Activated naive CD4-positive, alpha-beta T cell treated with anti-CD3 and anti-CD28 coated beads, Interleukin-2, amount 10 ng/mL, durations not matched to agents 7 days and 5 days (primary cell): ENCODE data around the gene RAB6B.

Experiments
- CTCF ChIA-PET: fragments of 350-600 bp; sonication (Branson Sonifier 250); formaldehyde crosslinking; loops from one replicate; lab custom pipeline; 2021; ENCODE audit warnings: antibody characterized with exemption; lab: Charles Lee
- DNase-seq: peaks from one replicate; pipeline ENCODE4 v3.0.0-alpha.2; 2020
- H3K27ac Mint-ChIP-seq: one replicate; pipeline ENCODE4 v1.8.0; 2021; ENCODE audit warnings: mild to moderate bottlenecking, moderate library complexity, mixed read lengths
- H3K27me3 Mint-ChIP-seq: one replicate; pipeline ENCODE4 v1.8.0; 2021; ENCODE audit warnings: mild to moderate bottlenecking, mixed read lengths
- H3K36me3 Mint-ChIP-seq: one replicate; pipeline ENCODE4 v1.8.0; 2021; ENCODE audit warnings: mixed read lengths
- H3K4me1 Mint-ChIP-seq: one replicate; pipeline ENCODE4 v1.8.0; 2021; ENCODE audit warnings: mixed read lengths
- H3K4me3 Mint-ChIP-seq: one replicate; pipeline ENCODE4 v1.8.0; 2021; ENCODE audit warnings: mild to moderate bottlenecking, moderate library complexity, mixed read lengths
- H3K9me3 Mint-ChIP-seq: one replicate; pipeline ENCODE4 v1.8.0; 2021; ENCODE audit warnings: mixed read lengths

Gene RAB6B

DNA sequence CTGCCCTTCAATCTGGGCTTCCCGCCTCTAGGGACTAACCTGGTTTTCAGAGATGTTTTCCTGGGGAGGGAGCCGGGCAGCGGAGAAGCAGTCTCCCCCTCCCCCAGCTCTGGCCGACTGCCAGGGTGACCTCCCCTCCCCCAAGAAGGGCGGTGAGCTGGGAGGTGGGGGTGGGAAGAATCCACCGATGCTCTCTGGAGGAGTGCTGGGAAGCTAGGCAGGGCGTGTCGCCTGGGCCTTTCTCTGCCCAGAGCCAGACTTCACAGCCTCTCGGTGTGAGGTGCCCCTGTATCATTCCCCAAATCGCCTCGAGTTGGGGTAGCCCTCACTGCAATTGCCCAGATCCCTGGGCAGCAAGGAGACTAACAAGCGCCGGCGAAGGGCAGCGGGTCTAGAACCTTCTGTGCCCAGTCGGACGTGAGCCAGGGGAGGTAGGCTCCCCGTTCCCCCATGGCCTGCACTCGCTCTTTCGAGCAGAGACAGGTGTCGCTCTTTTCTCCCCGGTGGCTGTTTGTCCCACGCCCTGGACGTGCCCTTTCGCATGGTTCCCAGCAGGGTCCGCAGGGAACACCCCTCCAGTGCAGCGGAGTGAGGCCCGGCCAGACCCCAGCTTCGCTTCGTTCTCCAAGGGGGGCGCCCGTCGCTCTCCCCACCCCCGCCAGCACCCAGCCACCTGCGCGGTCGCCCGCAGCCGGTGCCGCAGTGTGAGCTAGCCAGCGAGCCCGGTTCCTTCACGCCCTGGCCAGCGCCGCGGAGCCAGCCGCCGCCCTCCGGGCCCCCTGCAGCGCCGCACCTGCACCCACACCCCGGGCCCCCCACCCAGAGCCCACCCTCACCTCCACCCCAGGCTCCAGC, 1.1 kb downstream of the RAB6B start:
- CTCF ChIA-PET: interaction anchor here (1.4 kb wide), 1 partner anchor 34 kb away, joined by 4 read pairs; no protein-coding TSS in a partner anchor
- Mint-ChIP-seq H3K27ac (no peak overlapping the region), H3K27me3 (peaks cover 84% of the 10 kb centered on the region), H3K4me3 (no peak overlapping the region), H3K9me3 (no peaks in the 10 kb centered on the region), H3K4me1 (peaks cover 4% of the 10 kb centered on the region), H3K36me3 (no peaks in the 10 kb centered on the region)
- DNase-seq: no peak

DNA sequence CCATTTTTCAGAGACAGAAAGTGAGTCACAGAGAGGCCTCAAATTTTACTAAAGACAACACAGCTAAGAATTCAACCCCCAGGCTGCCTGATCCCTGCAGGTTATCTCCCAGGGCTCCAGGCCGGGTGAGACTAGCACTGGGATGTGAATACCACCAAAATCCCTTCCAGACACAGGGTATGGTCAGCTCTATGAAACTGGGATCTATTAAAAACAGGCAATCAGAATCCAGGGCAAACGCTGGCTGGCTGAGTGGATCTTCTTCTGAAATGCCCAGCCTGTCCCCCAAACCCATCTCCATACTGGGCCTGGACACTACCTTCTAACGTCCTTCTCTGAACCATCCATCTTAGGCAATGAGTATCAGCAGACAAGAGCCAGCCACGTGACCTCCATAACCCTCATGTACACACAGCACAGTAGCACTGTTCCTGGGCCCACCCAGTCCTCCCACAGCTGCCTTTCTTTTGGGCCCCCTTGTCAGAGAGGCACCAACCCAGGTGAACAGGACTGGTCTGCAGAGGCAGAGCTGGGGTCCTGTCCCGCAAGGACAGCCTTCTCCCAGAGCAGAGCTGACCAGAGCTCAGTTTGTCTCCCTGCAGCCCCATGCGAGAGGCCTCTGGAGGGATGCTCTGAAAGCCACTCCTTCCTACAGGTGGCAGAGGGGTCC, 1.9 kb downstream of the RAB6B start:
- CTCF ChIA-PET: interaction anchor here (1.4 kb wide), 1 partner anchor 35 kb away, joined by 4 read pairs; no protein-coding TSS in a partner anchor
- Mint-ChIP-seq H3K36me3 (no peaks in the 10 kb centered on the region), H3K9me3 (no peaks in the 10 kb centered on the region), H3K27ac (no peak overlapping the region), H3K4me1 (peaks cover 4% of the 10 kb centered on the region), H3K4me3 (no peak overlapping the region), H3K27me3 (peaks cover 87% of the 10 kb centered on the region)
- DNase-seq: no peak

DNA sequence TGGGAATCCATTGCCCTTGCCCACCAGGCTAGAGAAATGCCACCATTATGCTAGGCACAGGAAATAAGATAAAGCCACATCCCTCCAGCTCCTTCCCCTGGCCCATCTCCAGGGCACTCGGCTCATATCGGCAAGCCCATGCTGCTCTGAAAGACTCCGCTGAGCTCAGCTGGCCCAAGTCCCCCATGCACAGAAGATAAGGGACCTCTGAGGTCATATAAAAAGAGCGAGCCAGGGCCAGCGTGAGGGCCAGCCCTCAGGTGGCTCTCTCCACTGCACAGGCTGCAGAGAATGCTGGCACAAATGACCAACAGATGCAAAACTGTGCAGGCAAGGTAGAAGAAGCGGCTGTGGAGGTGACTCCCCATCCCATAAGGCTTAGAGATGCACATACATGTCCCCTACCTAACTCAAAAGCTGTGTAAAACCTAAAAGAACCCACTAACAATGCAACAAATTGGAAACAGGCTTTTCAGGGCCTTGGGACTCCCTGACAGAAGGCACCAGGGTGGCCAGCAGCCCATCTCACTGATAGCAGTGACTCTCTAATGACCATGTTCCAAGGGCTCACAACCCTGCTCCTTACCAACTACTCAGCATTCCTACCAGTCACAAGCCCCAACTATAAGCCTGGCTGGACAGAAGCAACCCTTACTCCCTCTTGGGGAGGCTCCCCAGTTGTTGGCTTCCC, 3.0 kb downstream of the RAB6B start:
- Mint-ChIP-seq H3K27me3 (peaks cover 86% of the 10 kb centered on the region), H3K9me3 (no peaks in the 10 kb centered on the region), H3K4me1 (peaks cover 4% of the 10 kb centered on the region), H3K4me3 (no peak overlapping the region), H3K36me3 (no peaks in the 10 kb centered on the region), H3K27ac (no peak overlapping the region)
- DNase-seq: no peak
- CTCF ChIA-PET: interaction anchor here (1.4 kb wide), 1 partner anchor 36 kb away, joined by 4 read pairs; no protein-coding TSS in a partner anchor

DNA sequence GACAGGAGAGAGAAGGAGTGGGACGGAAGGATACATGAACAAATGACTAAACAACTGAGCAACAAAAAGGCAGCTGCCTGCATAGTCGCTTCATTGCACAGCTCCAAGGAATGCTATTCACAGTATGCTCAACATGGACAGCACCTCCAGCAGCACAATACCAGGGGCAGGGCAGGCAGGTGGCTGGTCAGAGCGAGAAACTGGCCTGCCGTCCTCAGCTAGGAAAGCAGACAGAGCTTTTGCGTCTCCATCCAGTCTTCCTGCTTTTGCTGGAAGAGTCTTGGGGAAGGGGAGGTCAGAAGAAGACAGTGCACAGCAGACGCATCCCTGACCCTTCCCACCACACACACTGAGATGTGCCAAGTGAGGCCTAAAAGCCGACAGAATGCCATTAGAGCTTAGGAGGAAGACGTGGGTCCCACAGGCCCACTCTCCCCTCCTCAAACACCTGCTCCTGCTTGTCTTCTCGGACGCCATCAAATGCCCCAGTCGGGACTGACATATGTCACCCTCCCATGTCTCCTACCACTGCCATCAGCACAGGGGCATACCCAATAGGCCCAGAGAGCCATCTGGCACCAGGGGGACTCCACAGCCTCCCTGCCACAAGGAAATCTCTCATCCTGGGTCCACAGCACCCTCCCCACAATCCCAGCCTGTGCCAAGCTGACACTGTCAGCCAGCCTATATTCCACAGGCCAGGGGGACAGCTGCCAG, 3.9 kb downstream of the RAB6B start:
- no peaks in the 10 kb centered on the region for H3K9me3 Mint-ChIP-seq
- H3K36me3 Mint-ChIP-seq: no peaks in the 10 kb centered on the region

DNA sequence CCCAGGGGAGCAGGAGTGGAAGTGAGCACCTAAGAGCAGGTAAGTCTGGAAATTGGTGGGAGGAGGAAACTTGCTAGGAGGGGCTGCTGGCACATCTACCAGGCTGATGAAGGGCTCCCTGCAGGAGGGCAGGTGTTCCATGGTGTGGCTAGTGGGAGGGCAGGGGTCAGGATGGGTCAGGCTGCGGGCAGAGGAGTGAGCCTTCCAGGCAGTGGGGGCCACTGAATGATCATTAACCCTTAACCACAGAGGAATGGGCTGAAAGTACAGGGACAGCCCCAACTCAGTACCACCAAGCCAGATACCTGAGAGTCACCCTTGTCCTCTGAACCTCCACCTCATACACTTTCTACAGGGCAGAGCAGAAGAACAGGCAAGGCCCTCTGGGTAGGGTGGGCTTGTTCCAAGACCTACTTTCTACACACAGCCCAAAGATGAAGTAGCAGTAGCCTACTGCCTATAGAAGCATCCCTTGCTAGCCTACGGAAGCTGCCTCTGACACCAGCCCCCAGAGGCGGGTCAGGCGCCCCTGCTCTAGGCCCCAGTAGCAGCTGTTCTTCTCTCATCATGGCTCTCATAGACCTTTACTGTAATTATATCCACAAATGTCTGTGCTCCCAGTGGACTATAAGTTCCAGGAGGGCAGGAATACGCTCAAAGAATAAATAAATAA, 4.6 kb downstream of the RAB6B start:
- no peak overlapping the region for H3K4me3 Mint-ChIP-seq
- no peak overlapping the region for H3K27ac Mint-ChIP-seq
- CTCF ChIA-PET: no interaction called here
- H3K27me3 Mint-ChIP-seq: peaks cover 75% of the 10 kb centered on the region
- no peak for DNase-seq
- no peaks in the 10 kb centered on the region for H3K36me3 Mint-ChIP-seq
- H3K4me1 Mint-ChIP-seq: peaks cover 4% of the 10 kb centered on the region
- no peaks in the 10 kb centered on the region for H3K9me3 Mint-ChIP-seq

More for the DNA sequence above, 3.9 kb downstream of the RAB6B start:
- no peak overlapping the region for H3K27ac Mint-ChIP-seq
- H3K4me3 Mint-ChIP-seq: no peak overlapping the region
- H3K27me3 Mint-ChIP-seq: peaks cover 81% of the 10 kb centered on the region
- CTCF ChIA-PET: no interaction called here
- no peak for DNase-seq
- peaks cover 4% of the 10 kb centered on the region for H3K4me1 Mint-ChIP-seq

DNA sequence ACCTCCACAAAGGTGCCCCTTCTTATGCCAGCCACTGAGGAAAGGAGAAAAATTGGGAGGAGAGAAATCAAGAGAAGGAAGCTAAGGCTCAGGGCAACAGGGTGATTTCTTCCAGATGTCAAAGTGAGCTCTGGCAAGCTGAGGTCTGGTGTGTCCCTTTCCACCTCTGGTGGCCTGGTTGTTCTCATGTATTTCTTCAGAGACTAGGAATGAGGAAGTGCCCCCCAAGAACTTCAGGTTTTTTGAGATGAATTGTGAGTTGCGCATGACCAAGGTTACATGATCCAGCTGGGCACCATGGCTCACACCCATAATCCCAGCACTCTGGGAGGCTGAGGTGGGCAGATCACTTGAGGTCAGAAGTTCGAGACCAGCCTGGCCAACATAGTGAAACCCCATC, 5.6 kb downstream of the RAB6B start:
- Mint-ChIP-seq H3K27me3 (peaks cover 64% of the 10 kb centered on the region), H3K4me1 (no peaks in the 10 kb centered on the region), H3K4me3 (no peak overlapping the region), H3K36me3 (no peaks in the 10 kb centered on the region), H3K9me3 (no peaks in the 10 kb centered on the region), H3K27ac (no peak overlapping the region)
- DNase-seq: no peak
- CTCF ChIA-PET: no interaction called here

DNA sequence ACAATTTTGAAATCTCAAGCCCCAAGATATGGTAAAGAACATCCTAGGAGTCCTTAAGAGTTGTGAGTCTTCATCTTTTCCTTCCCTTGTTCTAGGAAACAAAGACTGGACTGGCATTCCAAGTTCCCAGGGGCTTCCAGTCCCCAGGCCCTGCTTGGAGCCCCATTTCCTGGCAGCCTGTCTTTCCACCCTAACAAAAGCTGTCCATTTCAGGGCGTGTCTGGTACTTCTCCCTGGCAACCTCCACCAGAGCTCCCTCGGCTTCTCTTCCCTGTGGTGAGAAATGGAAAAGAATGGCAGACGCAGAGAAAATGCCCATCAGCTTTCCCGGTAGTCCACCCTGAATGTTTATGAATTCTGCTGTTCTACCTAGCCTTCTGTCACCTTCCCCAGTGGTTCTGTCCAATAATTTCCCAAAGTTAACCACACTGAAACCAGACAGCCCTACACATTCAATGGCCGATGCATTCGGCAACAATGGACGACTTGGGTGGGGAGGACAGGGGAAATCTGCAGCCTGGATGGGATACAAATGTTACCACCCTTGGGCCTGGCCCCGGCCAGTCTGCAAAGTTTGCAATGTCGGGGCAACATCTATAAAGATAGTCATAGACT, 6.8 kb downstream of the RAB6B start:
- H3K27ac Mint-ChIP-seq: no peak overlapping the region
- H3K4me3 Mint-ChIP-seq: no peak overlapping the region
- peaks cover 58% of the 10 kb centered on the region for H3K27me3 Mint-ChIP-seq
- H3K9me3 Mint-ChIP-seq: no peaks in the 10 kb centered on the region
- DNase-seq: no peak
- no peaks in the 10 kb centered on the region for H3K4me1 Mint-ChIP-seq
- CTCF ChIA-PET: no interaction called here
- no peaks in the 10 kb centered on the region for H3K36me3 Mint-ChIP-seq

DNA sequence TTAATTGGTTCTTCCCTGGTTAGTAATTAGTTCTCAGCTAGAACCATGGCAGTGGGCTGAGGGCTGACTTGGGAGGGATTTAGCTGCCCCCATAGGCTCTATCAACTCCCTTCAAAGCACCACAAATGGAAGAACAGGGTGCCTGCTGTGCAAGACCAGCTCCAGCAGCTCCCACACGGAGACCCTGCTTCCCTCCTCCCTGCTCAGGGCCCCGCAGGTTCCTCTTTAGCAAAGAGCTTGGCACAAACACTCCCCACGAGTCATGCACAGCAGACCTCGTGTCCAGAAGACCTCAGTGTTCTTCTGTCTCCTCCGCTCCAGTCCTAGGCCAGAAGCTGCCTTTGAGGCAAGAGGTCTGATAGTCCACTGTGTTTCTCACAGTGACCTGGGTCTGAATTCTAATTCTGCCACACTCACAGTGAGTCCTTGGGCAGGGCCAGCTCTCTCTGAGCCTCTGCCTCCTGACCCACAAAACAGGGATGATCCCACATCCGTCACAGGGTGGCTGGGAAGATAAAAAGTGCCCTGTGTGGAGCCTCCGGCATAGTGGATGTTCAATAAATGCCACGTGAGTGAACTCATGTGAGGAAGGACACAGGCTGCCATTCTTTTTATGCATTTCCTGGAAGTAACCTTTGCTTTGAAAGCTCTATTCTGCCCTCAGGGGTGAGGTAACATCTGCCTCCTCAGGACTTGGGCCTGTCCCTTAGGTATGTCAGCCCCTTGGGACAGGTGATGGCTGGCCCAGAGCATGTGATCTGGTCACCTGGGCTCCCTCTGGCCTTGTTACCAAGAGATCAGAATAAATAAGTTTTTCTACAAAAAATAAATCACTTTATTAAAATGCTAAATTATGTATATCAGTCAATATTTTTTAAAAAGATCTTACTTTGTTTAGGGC, 7.6 kb downstream of the RAB6B start:
- Mint-ChIP-seq H3K27me3 (peaks cover 53% of the 10 kb centered on the region), H3K9me3 (no peaks in the 10 kb centered on the region), H3K27ac (no peak overlapping the region), H3K36me3 (no peaks in the 10 kb centered on the region), H3K4me3 (no peak overlapping the region), H3K4me1 (no peaks in the 10 kb centered on the region)
- CTCF ChIA-PET: no interaction called here
- DNase-seq: no peak

DNA sequence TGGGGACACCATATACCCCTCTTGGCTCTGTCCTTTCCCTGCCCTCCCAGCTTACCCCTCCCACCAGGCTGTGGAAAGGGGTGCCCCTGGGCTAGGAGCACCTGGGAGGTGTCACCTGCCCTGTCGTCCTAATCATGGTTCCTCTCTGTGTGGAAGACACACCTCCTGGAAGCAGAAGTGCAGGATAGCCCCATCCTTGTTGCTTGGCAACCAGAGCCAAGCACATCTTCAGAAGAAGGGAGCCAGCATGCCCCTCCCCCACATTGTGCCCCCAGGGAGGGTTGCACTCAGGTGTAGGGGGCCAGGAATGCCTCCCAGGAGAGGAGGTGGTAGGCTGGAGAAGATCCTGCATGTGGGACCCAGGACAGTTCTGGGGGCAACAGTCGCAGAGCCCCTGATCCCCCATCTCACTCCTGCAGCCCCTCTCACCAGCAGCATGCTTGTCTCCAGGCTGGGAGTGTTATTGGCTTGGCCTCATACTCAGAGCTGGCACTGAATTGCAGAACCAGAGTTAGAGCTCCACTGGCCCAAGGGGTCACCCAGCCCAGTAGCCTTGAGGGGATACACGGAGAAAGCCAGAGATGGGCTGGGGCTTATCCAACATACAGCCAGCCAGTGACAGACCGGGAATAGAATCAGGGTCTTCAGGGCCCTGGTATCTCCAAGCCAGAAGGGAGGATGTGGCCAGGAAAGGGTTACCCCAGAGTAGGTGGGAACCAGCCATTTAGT, 8.4 kb downstream of the RAB6B start:
- DNase-seq: no peak
- CTCF ChIA-PET: no interaction called here
- no peaks in the 10 kb centered on the region for H3K36me3 Mint-ChIP-seq
- H3K4me1 Mint-ChIP-seq: peaks cover 7% of the 10 kb centered on the region
- H3K4me3 Mint-ChIP-seq: no peak overlapping the region
- no peak overlapping the region for H3K27ac Mint-ChIP-seq
- peaks cover under 1% of the 10 kb centered on the region for H3K9me3 Mint-ChIP-seq
- H3K27me3 Mint-ChIP-seq: peaks cover 49% of the 10 kb centered on the region

DNA sequence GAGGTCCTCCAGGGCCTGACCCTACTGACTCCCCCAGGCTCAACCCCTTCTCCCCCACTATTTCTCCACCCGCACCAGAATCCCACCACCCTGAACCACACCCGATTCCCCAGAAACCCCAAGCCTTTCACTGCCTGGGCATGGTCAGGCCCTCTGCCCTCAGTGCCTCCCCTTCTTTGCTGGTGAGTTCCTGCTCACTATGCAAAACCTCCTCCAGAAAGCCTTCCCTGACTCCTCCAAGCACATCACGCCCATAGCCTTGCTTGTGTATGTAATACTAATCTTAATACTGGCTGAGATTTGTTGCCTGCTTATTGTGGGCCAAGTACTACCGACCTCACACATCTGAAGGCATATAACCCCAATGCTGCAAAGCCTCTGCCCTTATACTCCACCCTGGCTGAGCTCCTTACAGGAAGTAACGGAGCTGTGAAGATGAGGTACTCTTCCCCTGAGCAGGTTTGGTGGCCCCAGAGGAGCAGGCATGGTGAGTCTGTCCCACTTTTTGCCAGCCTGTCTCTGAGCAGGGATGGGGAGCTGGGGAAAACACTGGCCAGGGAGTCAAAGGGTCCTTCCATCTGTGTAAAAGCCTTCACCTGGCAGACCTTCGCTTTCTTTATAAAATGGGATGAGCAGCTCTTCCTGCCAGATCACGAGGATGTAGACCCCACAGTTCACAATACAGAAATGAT, 9.5 kb downstream of the RAB6B start:
- Mint-ChIP-seq H3K27ac (no peak overlapping the region), H3K9me3 (peaks cover 2% of the 10 kb centered on the region), H3K36me3 (no peaks in the 10 kb centered on the region), H3K4me1 (peaks cover 15% of the 10 kb centered on the region), H3K27me3 (peaks cover 38% of the 10 kb centered on the region), H3K4me3 (no peak overlapping the region)
- DNase-seq: no peak
- CTCF ChIA-PET: no interaction called here

DNA sequence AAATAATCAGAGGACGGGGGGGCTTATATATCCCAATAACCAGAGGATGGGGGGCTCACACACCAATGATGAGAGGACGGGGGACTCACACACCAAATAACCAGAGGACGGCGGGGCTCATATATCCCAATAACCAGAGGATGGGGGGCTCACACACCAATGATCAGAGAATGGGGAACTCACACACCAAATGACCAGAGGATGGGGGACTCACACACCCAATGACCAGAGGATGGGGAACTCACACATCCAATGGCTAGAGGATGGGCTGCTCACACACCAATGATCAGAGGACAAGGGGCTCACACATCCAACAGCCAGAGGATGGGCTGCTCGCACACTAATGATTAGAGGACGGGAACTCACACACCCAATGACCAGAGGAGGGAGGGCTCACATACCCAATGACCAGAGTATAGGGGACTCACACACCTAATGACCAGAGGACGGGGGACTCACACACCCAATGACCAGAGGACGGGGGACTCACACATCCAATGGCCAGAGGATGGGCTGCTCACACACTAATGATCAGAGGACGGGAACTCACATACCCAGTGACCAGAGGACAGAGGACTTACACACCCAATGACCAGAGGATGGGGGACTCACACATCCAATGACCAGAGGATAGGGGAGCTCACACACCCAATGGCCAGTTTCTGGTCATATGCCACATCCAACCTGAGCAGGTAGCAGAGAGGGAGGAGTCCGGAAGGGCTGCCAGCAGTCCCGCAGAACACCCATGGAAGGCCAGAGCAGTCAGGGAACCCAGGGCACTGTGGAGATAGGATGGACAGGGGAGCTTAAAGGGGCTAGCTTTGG, 10.6 kb downstream of the RAB6B start:
- Mint-ChIP-seq H3K4me1 (peaks cover 16% of the 10 kb centered on the region), H3K36me3 (no peaks in the 10 kb centered on the region), H3K27ac (no peak overlapping the region), H3K4me3 (no peak overlapping the region), H3K9me3 (peaks cover 2% of the 10 kb centered on the region), H3K27me3 (peaks cover 31% of the 10 kb centered on the region)
- CTCF ChIA-PET: no interaction called here
- DNase-seq: no peak
